H9 (cell line): ENCODE measurements around the gene DNAAF5. TPM values are rescaled to one million over a fixed set of nuclear protein-coding genes. Genes with fewer than 3 reads are reported as not detected.

ENCODE experiments used
- DNase-seq: peaks from one replicate; pipeline ENCODE4 v3.0.0-alpha.2; 2017
- H2AFZ ChIP-seq: one replicate; pipeline ENCODE4 v1.6.1; 2013; ENCODE audit warnings: mild to moderate bottlenecking, low read length, control low read depth, moderate library complexity
- H2AK5ac ChIP-seq: 2 replicates; pipeline ENCODE4 v1.6.1; 2013; ENCODE audit warnings: low read length, control low read depth, mixed read lengths; ENCODE audit not compliant: insufficient read length
- H2BK120ac ChIP-seq: one replicate; pipeline ENCODE4 v1.6.1; 2013; ENCODE audit warnings: low read depth, mild to moderate bottlenecking, low read length, control low read depth, inconsistent platforms; ENCODE audit not compliant: poor library complexity, severe bottlenecking
- H2BK12ac ChIP-seq: 2 replicates; pipeline ENCODE4 v1.6.1; 2013; ENCODE audit warnings: low read length, control low read depth, mixed read lengths, low read depth; ENCODE audit not compliant: insufficient read length
- H2BK15ac ChIP-seq: 2 replicates; pipeline ENCODE4 v1.6.1; 2013; ENCODE audit warnings: low read depth, low read length, control low read depth
- H2BK20ac ChIP-seq: one replicate; pipeline ENCODE4 v1.6.1; 2013; ENCODE audit warnings: low read depth, mild to moderate bottlenecking, low read length, control low read depth, inconsistent platforms; ENCODE audit not compliant: poor library complexity, severe bottlenecking
- H2BK5ac ChIP-seq: 2 replicates; pipeline ENCODE4 v1.6.1; 2013; ENCODE audit warnings: low read length, control low read depth, mixed read lengths; ENCODE audit not compliant: insufficient read length
- H3K14ac ChIP-seq: 2 replicates; pipeline ENCODE4 v1.6.1; 2013; ENCODE audit warnings: low read length, control low read depth; ENCODE audit not compliant: insufficient read depth
- H3K18ac ChIP-seq: 2 replicates; pipeline ENCODE4 v1.6.1; 2013; ENCODE audit warnings: low read depth, mild to moderate bottlenecking, mixed read lengths, low read length, control low read depth; ENCODE audit not compliant: insufficient read length
- H3K23ac ChIP-seq: 2 replicates; pipeline ENCODE4 v1.6.1; 2013; ENCODE audit warnings: low read length, control low read depth, mixed read lengths, low read depth; ENCODE audit not compliant: insufficient read length
- H3K23me2 ChIP-seq: 2 replicates; pipeline ENCODE4 v1.6.1; 2013; ENCODE audit warnings: low read depth, mild to moderate bottlenecking, mixed read lengths, low read length, control low read depth; ENCODE audit not compliant: insufficient read length, poor library complexity, severe bottlenecking
- H3K27ac ChIP-seq: 2 replicates; pipeline ENCODE4 v1.5.1; 2013; ENCODE audit warnings: low read length, control low read depth, mixed read lengths, low read depth; ENCODE audit not compliant: insufficient read length
- H3K27me3 ChIP-seq: 2 replicates; pipeline ENCODE4 v1.6.1; 2013; ENCODE audit warnings: low read length, control low read depth, inconsistent platforms; ENCODE audit not compliant: insufficient read depth
- H3K4ac ChIP-seq: 2 replicates; pipeline ENCODE4 v1.6.1; 2013; ENCODE audit warnings: low read depth, mild to moderate bottlenecking, control low read depth, inconsistent platforms, low read length, moderate library complexity
- H3K4me1 ChIP-seq: 2 replicates; pipeline ENCODE4 v1.6.1; 2013; ENCODE audit warnings: low read length, control low read depth, inconsistent platforms; ENCODE audit not compliant: insufficient read depth
- H3K4me2 ChIP-seq: 2 replicates; pipeline ENCODE4 v1.6.1; 2013; ENCODE audit warnings: low read length, control low read depth, mixed read lengths; ENCODE audit not compliant: insufficient read length, insufficient read depth
- H3K56ac ChIP-seq: 2 replicates; pipeline ENCODE4 v1.6.1; 2013; ENCODE audit warnings: low read depth, mild to moderate bottlenecking, mixed read lengths, low read length, control low read depth; ENCODE audit not compliant: insufficient read length
- H3K79me1 ChIP-seq: 2 replicates; pipeline ENCODE4 v1.6.1; 2013; ENCODE audit warnings: low read depth, mild to moderate bottlenecking, moderate library complexity, low read length, control low read depth, inconsistent platforms; ENCODE audit not compliant: insufficient read depth, poor library complexity, severe bottlenecking
- H3K79me2 ChIP-seq: 2 replicates; pipeline ENCODE4 v1.6.1; 2013; ENCODE audit warnings: low read length, control low read depth, inconsistent platforms; ENCODE audit not compliant: insufficient read depth
- H3K9ac ChIP-seq: 2 replicates; pipeline ENCODE4 v1.6.1; 2013; ENCODE audit warnings: low read length, control low read depth, mixed read lengths; ENCODE audit not compliant: insufficient read length; ENCODE audit errors: extremely low read depth
- H3K9me3 ChIP-seq: one replicate; pipeline ENCODE4 v1.6.1; 2013; ENCODE audit warnings: low read depth, low read length, inconsistent platforms; ENCODE audit not compliant: control insufficient read depth
- H3T11ph ChIP-seq: one replicate; pipeline ENCODE4 v1.6.1; 2013; ENCODE audit warnings: mild to moderate bottlenecking, low read length, control low read depth, inconsistent platforms
- H4K20me1 ChIP-seq: one replicate; pipeline ENCODE4 v1.6.1; 2013; ENCODE audit not compliant: control insufficient read depth, insufficient read length, insufficient read depth
- H4K5ac ChIP-seq: 2 replicates; pipeline ENCODE4 v1.6.1; 2013; ENCODE audit warnings: low read depth, mild to moderate bottlenecking, mixed read lengths, low read length, control low read depth; ENCODE audit not compliant: insufficient read length
- H4K8ac ChIP-seq: replicated peaks from 2 replicates; pipeline ENCODE4 v1.6.1; 2013; ENCODE audit warnings: low read length, control low read depth, mixed read lengths, low read depth; ENCODE audit not compliant: insufficient read length
- H4K91ac ChIP-seq: 2 replicates; pipeline ENCODE4 v1.6.1; 2013; ENCODE audit warnings: low read depth, mild to moderate bottlenecking, moderate library complexity, mixed read lengths, low read length, control low read depth; ENCODE audit not compliant: insufficient read length
- H3K27ac Mint-ChIP-seq, 3 experiments: 2 replicates in 2 of 3; 3 replicates in 1 of 3; pipeline ENCODE4 v1.8.0; 2020 to 2021; ENCODE audit warnings: mixed read lengths in 3 of 3, mild to moderate bottlenecking in 1 of 3, moderate library complexity in 1 of 3
- H3K27me3 Mint-ChIP-seq: 2 replicates; pipeline ENCODE4 v1.8.0; 2021; ENCODE audit warnings: low read depth, mild to moderate bottlenecking, moderate library complexity, mixed read lengths
- H3K36me3 Mint-ChIP-seq, 3 experiments: 2 replicates in 2 of 3; 3 replicates in 1 of 3; pipeline ENCODE4 v1.8.0; 2020 to 2021; ENCODE audit warnings: low read depth in 3 of 3, mixed read lengths in 3 of 3; ENCODE audit not compliant: insufficient read depth in 1 of 3
- H3K4me1 Mint-ChIP-seq, 2 experiments: 2 replicates each; pipeline ENCODE4 v1.8.0; 2020; ENCODE audit warnings: mixed read lengths in 2 of 2
- H3K4me3 Mint-ChIP-seq, 2 experiments: 2 replicates in 1 of 2; 3 replicates in 1 of 2; pipeline ENCODE4 v1.8.0; 2020 to 2021; ENCODE audit warnings: mild to moderate bottlenecking in 2 of 2, mixed read lengths in 2 of 2, moderate library complexity in 1 of 2
- H3K9me3 Mint-ChIP-seq, 2 experiments: 2 replicates in 1 of 2; 3 replicates in 1 of 2; pipeline ENCODE4 v1.8.0; 2020; ENCODE audit warnings: mild to moderate bottlenecking in 2 of 2, mixed read lengths in 2 of 2, moderate library complexity in 1 of 2
- CTCF ChIP-seq: fragments of 200-600 bp; sonication (generic); conservative IDR thresholded peaks from 3 replicates; pipeline ENCODE4 v1.8.0; 2021; ENCODE audit warnings: antibody characterized with exemption, mild to moderate bottlenecking
- WGBS: extraction: QIAGEN DNeasy Blood & Tissue Kit; methylation state at CpG from one replicate; pipeline ENCODE4 v1.1.7; 2013; ENCODE audit warnings: missing lambda C conversion rate, low lambda C conversion rate, mixed read lengths; ENCODE audit not compliant: insufficient read length; ENCODE audit errors: extremely low coverage; 5-methylcytosine and 5-hydroxymethylcytosine counted together
- total RNA-seq: library from RNA; stranded (reverse); gene quantifications from 2 replicates; pipeline ENCODE4 v1.2.1, GENCODE V29; 2021

Gene DNAAF5
- total RNA-seq, 1 experiment from 2014 or later, result 43.5 TPM

GRCh38 chr7:729140-730000 lies 2.9 kb downstream of the DNAAF5 start:
- Mint-ChIP-seq H3K4me3 (peak overlapping the region in 1 of 2 experiments; percentile 30; a peak in 2 of 5 replicates), H3K27ac (0 out of 7 replicates have a peak overlapping the region, but pooled peaks of 1 of the 3 experiments have one; percentile 18), H3K36me3 (peaks cover 30 to 56% (median 33%) of the 10 kb centered on the region in 3 experiments), H3K9me3 (peaks cover 17% of the 10 kb centered on the region in 2 experiments), H3K4me1 (peaks cover 15 to 18% of the 10 kb centered on the region in 2 experiments), H3K27me3 (no peaks in the 10 kb centered on the region)
- no peak overlapping the region for H3K27ac ChIP-seq
- no peak overlapping the region for H3K23ac ChIP-seq
- H2AFZ ChIP-seq, result no peak overlapping the region
- no peaks in the 10 kb centered on the region for H3K27me3 ChIP-seq
- no peak overlapping the region for H3K9ac ChIP-seq
- H4K5ac ChIP-seq, result no peak overlapping the region
- no peak overlapping the region for H2BK5ac ChIP-seq
- no peak overlapping the region for H3T11ph ChIP-seq
- no peak overlapping the region for H3K18ac ChIP-seq
- H3K4ac ChIP-seq, result no peak overlapping the region
- H3K79me1 ChIP-seq, result no peaks in the 10 kb centered on the region
- no peak for TF ChIP-seq CTCF
- H2BK12ac ChIP-seq, result no peak overlapping the region
- no peak overlapping the region for H2BK15ac ChIP-seq
- no peak overlapping the region for H3K4me2 ChIP-seq
- H3K9me3 ChIP-seq, result peaks cover 4% of the 10 kb centered on the region
- H3K79me2 ChIP-seq, result peaks cover 17% of the 10 kb centered on the region; the same call in 1 of the 2 replicates
- H3K56ac ChIP-seq, result no peak overlapping the region
- no CpG with 5 or more reads among the region's 29 CpGs for WGBS
- peaks cover 9% of the 10 kb centered on the region for H3K23me2 ChIP-seq
- DNase-seq, result no peak
- H4K8ac ChIP-seq, result no peak overlapping the region
- H2BK120ac ChIP-seq, result no peak overlapping the region
- no peak overlapping the region for H2AK5ac ChIP-seq
- no peak overlapping the region for H2BK20ac ChIP-seq
- no peaks in the 10 kb centered on the region for H4K20me1 ChIP-seq
- H3K14ac ChIP-seq, result no peak overlapping the region
- H3K4me1 ChIP-seq, result no peaks in the 10 kb centered on the region; the same call in 1 of the 2 replicates
- no peak overlapping the region for H4K91ac ChIP-seq
